Lower lobe of right lung (tissue), 2 donors: ENCODE results near the gene NUB1. TPM values are rescaled to one million over a fixed set of nuclear protein-coding genes. Genes with fewer than 3 reads are reported as not detected.

ENCODE experiments used
- ATAC-seq, 2 donors: fragments of 200-7000 bp; cut with Tn5 transposase; one replicate each; pipeline ENCODE4 v1.9.1; 2020 to 2022; ENCODE audit warnings: mild to moderate bottlenecking in 2 of 2, moderate library complexity in 2 of 2
- DNase-seq: peaks from one replicate; pipeline ENCODE4 v3.0.0-alpha.2; 2020
- H3K27ac ChIP-seq: fragments of 200-600 bp; one replicate; pipeline ENCODE4 v1.8.0; 2022
- H3K27me3 ChIP-seq: fragments of 200-600 bp; one replicate; pipeline ENCODE4 v1.8.0; 2022; ENCODE audit warnings: low read depth
- H3K36me3 ChIP-seq: fragments of 200-600 bp; one replicate; pipeline ENCODE4 v1.8.0; 2022; ENCODE audit warnings: mild to moderate bottlenecking
- H3K4me1 ChIP-seq: fragments of 200-600 bp; one replicate; pipeline ENCODE4 v1.8.0; 2022
- H3K4me3 ChIP-seq: fragments of 200-600 bp; one replicate; pipeline ENCODE4 v1.8.0; 2022; ENCODE audit warnings: mild to moderate bottlenecking
- H3K9me3 ChIP-seq: fragments of 200-600 bp; one replicate; pipeline ENCODE4 v1.8.0; 2022
- CTCF ChIP-seq: fragments of 200-600 bp; IDR thresholded peaks from one replicate; pipeline ENCODE4 v1.8.0; 2022; ENCODE audit warnings: antibody characterized with exemption, mild to moderate bottlenecking
- intact Hi-C: fragments of 100-400 bp; cut with DNase I; formaldehyde crosslinking; loops from one replicate; pipeline ENCODE4 v1.11.0; 2022
- total RNA-seq: library from RNA; stranded (reverse); fragmentation: NEBNext Ultra II Directional; extraction: Animal tissue kit (Norgen Biotek cat#: 25700); gene quantifications from one replicate; pipeline ENCODE4 v1.2.1, GENCODE V29; 2021
- donor health status: DM: no; HTN: yes; CAD: no; lungs with severe emphysema.

Gene NUB1
- total RNA-seq, 1 donor from 2014 or later: 53.7 TPM

DNA sequence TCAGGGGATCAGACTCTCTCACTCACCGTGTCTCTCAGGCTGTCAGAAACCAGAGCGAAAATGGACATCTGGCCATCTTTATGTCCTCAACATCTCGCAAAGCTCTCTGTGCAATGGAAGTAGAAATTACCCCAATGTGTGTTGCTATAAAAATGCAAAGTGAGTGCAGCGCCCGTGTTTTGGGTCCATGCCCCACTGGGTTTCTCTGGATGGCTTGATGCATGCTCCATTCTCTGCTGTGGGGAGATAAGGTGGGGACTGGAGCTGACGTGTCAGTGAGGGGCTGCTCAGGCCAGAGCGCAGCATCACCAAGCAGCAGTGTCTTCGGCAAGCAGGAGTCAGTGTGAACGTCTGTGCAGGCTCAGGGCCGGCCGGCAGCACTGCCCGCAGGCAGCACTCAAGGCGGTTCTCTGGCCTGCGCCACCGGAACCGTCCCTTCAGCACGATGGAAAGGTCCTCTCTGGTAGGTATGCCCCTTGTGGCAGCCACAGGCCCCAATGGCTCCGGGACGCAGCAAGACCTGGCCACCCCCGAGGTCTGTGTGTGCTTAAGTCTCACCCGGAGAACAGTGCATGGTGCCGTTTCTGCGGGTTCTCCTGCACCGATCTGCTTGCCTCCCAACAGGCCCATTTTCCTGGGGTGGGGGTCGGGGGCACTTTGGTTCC lies 38.1 kb downstream of the NUB1 start:
- Histone ChIP-seq H3K27me3 (peaks cover 27% of the 10 kb centered on the region), H3K4me1 (peaks cover 15% of the 10 kb centered on the region), H3K4me3 (no peak overlapping the region), H3K27ac (no peak overlapping the region), H3K9me3 (no peaks in the 10 kb centered on the region), H3K36me3 (peaks cover 43% of the 10 kb centered on the region)
- ATAC-seq: no peak
- intact Hi-C loops: loop anchor here (10.0 kb wide), 1 partner anchor 65 kb away; the partner anchor contains the start of gene CRYGN
- no peak for TF ChIP-seq CTCF
- no peak for DNase-seq

GRCh38 chr7:151380199-151381097 lies 38.8 kb downstream of the NUB1 start:
- peaks cover 35% of the 10 kb centered on the region for H3K36me3 ChIP-seq
- peaks cover 27% of the 10 kb centered on the region for H3K27me3 ChIP-seq
- no peak for TF ChIP-seq CTCF
- no peak overlapping the region for H3K4me3 ChIP-seq
- DNase-seq: no peak
- intact Hi-C loops: no loop called here
- no peak overlapping the region for H3K27ac ChIP-seq
- no peaks in the 10 kb centered on the region for H3K9me3 ChIP-seq
- H3K4me1 ChIP-seq: peaks cover 15% of the 10 kb centered on the region
- ATAC-seq: no peak

GRCh38 chr7:151381098-151381347 lies 39.4 kb downstream of the NUB1 start:
- intact Hi-C loops: no loop called here
- DNase-seq (no peak), ATAC-seq (no peak)
- Histone ChIP-seq H3K27me3 (peaks cover 27% of the 10 kb centered on the region), H3K4me3 (peak overlapping the region; percentile 41), H3K9me3 (no peaks in the 10 kb centered on the region), H3K4me1 (peaks cover 15% of the 10 kb centered on the region), H3K36me3 (peaks cover 29% of the 10 kb centered on the region), H3K27ac (no peak overlapping the region)
- TF ChIP-seq CTCF: no peak

DNA sequence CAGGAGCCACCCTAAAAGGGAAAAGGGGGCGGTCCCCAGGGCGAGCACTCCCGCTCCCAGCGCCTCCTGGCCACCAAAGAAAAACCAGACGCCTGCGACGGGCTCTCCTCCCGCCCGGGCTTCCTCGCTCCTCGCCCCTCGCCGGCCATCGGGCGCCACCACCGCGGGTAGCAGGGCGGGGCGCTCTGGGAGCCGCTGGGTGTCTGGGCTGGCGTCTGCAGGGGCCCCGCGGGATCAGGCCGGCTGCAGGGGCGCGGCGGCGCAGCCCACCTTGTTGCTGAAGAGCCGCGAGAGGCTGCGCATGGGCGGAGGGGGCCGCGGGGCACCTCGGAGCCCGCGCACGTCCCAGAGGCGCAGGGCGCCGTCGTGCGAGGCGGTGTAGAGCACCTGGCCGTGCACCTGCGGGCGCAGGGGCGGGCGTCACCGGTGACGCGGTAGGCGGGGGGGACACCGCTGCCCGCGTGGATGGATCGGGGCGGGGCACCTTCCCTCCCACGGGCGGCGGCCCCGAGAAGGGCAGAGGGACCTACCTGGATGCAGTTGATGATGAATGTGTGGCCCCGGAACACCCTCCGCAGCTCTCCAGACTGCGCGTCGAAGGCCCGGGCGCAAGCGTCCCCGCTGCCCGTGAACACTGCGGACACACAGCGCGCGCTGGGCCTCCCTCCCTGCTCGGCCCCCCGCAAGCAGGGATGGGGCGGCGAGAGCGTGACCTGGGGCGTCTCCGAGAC lies 39.9 kb downstream of the NUB1 start:
- H3K4me3 ChIP-seq: peak overlapping the region; percentile 41
- peak; percentile 45 to 59 for ATAC-seq
- DNase-seq: no peak
- peaks cover 18% of the 10 kb centered on the region for H3K4me1 ChIP-seq
- H3K27me3 ChIP-seq: peaks cover 30% of the 10 kb centered on the region
- intact Hi-C loops: no loop called here
- TF ChIP-seq CTCF: no peak
- peaks cover 24% of the 10 kb centered on the region for H3K36me3 ChIP-seq
- H3K9me3 ChIP-seq: no peaks in the 10 kb centered on the region
- no peak overlapping the region for H3K27ac ChIP-seq

DNA sequence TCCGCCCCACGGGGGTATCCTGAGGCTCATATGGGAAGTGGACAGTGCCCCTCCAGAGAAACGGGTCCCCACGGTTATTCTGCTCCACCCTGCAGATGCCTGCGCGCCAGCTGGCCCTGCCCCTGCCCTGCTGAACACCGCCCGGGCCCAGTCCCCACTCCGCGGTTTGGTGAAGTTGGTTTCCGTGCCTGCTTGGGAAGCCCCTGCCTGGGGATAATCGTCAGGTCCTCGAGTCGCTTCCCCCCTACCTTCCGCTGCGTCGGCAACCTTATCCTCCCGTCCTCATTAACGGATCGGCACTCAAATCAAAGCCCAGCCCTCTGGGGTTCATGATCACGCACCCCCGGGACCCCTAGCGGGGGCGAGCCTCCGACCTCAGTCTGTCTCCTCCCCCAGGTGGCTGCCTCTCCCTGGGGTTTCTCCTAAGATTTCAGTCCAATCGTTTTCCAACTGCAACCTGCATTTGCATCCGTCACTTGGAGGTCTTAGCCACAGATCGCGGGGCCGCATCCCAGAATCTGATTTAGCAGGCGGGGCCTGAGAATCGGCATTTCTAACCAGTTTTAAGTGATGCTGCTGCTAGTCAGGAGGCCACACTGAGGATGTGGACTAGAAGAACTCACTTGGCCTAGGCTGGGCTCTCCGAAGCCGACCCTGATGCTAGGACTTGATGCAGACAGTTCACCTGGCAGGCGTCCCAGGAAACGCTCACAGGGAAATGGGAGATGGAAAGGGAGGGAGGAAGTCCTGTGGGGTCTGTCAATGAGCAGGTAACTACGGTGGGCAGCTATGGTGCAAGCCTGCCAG lies 40.7 kb downstream of the NUB1 start:
- no peak for TF ChIP-seq CTCF
- peaks cover 20% of the 10 kb centered on the region for H3K4me1 ChIP-seq
- no peak overlapping the region for H3K27ac ChIP-seq
- no peak for DNase-seq
- ATAC-seq: peak in 1 of 2 donors; percentile 4
- intact Hi-C loops: no loop called here
- H3K36me3 ChIP-seq: peaks cover 17% of the 10 kb centered on the region
- peaks cover 30% of the 10 kb centered on the region for H3K27me3 ChIP-seq
- H3K4me3 ChIP-seq: peak overlapping the region; percentile 41
- no peaks in the 10 kb centered on the region for H3K9me3 ChIP-seq
